Esophagus squamous epithelium (tissue), 5 donors: ENCODE measurements around the gene SECTM1. TPM values are rescaled to one million over a fixed set of nuclear protein-coding genes. Genes with fewer than 3 reads are reported as not detected.
"Not testable (repeated sequence)": the region's sequence is repeated elsewhere in the genome, so short reads cannot be mapped to it uniquely, and the experiment has no call there.

ENCODE experiments used
- DNase-seq: peaks from one replicate; lab custom pipeline; 2025; lab: John Stamatoyannopoulos, UW
- H3K27ac ChIP-seq, 4 donors: fragments of 200-600 bp; sonication (generic); one replicate each; pipeline ENCODE4 v1.5.1; 2016 to 2019; ENCODE audit warnings: mild to moderate bottlenecking in 1 of 4
- H3K27me3 ChIP-seq, 4 donors: fragments of 200-600 bp; sonication (generic); 1 replicate in 3 of 4; 2 replicates in 1 of 4; pipeline versions ENCODE4 v1.5.1 to v1.6.0; 2017 to 2021; ENCODE audit warnings: antibody characterized with exemption in 1 of 4
- H3K36me3 ChIP-seq, 3 donors: fragments of 200-600 bp; sonication (generic); one replicate each; pipeline ENCODE4 v1.5.1; 2016 to 2019
- H3K4me1 ChIP-seq, 3 donors: fragments of 200-600 bp; sonication (generic); one replicate each; pipeline ENCODE4 v1.5.1; 2017 to 2019
- H3K4me3 ChIP-seq, 4 donors: fragments of 200-600 bp; sonication (generic); 1 replicate in 3 of 4; 2 replicates in 1 of 4; pipeline ENCODE4 v1.5.1; 2016 to 2019; ENCODE audit warnings: mild to moderate bottlenecking in 2 of 4, moderate library complexity in 1 of 4
- H3K9me3 ChIP-seq, 3 donors: fragments of 200-600 bp; sonication (generic); one replicate each; pipeline ENCODE4 v1.5.1; 2016 to 2019
- CTCF ChIP-seq, 6 experiments: fragments of 450-650 bp in 4 of 6; fragments of 200-600 bp in 2 of 6; sonication (generic) in 2 of 6; IDR thresholded peaks; one replicate each; pipeline ENCODE4 v1.5.1; 2016 to 2019; ENCODE audit warnings: antibody characterized with exemption in 6 of 6, mild to moderate bottlenecking in 4 of 6, moderate library complexity in 4 of 6
- POLR2A ChIP-seq, 4 donors: fragments of 450-650 bp; IDR thresholded peaks; one replicate each; pipeline ENCODE4 v1.6.1; 2017; ENCODE audit warnings: antibody characterized with exemption in 4 of 4, mild to moderate bottlenecking in 4 of 4, moderate library complexity in 3 of 4
- WGBS, 2 donors: methylation state at CpG; one replicate each; pipeline ENCODE4 v1.1.5; 2018; 5-methylcytosine and 5-hydroxymethylcytosine counted together
- intact Hi-C: fragments of 100-400 bp; cut with DNase I; formaldehyde crosslinking; loops from one replicate; pipeline ENCODE4 v1.15.0; 2022
- total RNA-seq, 4 donors: library from RNA; depleted of rRNA; stranded (reverse); fragments of >200 nt; gene quantifications; one replicate each; pipeline ENCODE4 v1.1.0, GENCODE V29; 2016
- donor health status: DM: yes; HTN: yes; CAD: no.

The SECTM1 gene
- total RNA-seq, 4 donors from 2014 or later, result 4.3 to 19.5 (median 6.5) TPM

- 0% methylated on average over 3 of the region's 79 CpGs; no CpG with 5 or more reads in 1 of the 2 donors for WGBS, 2 donors
- no peak for DNase-seq
- Histone ChIP-seq H3K9me3 (no peaks in the 10 kb centered on the region), H3K4me1 (peaks cover 15 to 33% (median 21%) of the 10 kb centered on the region in 3 donors), H3K36me3 (no peaks in the 10 kb centered on the region), H3K27me3 (peaks cover 20 to 96% (median 26%) of the 10 kb centered on the region in 4 donors), H3K4me3 (no peak overlapping the region), H3K27ac (no peak overlapping the region)
- intact Hi-C loops, result no loop called here
- TF ChIP-seq POLR2A (IDR thresholded peaks at IDR 0.05), result no peak
- no peak for TF ChIP-seq CTCF (IDR thresholded peaks at IDR 0.05)
Observed at GRCh38 chr17:82374626-82375331, 41.2 kb upstream of the SECTM1 start.

GRCh38 chr17:82373731-82374625 lies 40.4 kb upstream of the SECTM1 start:
- 77 to 90% methylated on average over 2 to 21 of the region's 37 CpGs for WGBS, 2 donors
- Histone ChIP-seq H3K27me3 (peaks cover 20 to 96% (median 32%) of the 10 kb centered on the region in 4 donors), H3K36me3 (no peaks in the 10 kb centered on the region), H3K4me1 (peaks cover 15 to 33% (median 21%) of the 10 kb centered on the region in 3 donors), H3K4me3 (no peak overlapping the region), H3K27ac (no peak overlapping the region), H3K9me3 (no peaks in the 10 kb centered on the region)
- intact Hi-C loops, result no loop called here
- DNase-seq, result no peak
- no peak for TF ChIP-seq CTCF (IDR thresholded peaks at IDR 0.05)
- TF ChIP-seq POLR2A (IDR thresholded peaks at IDR 0.05), result no peak

GRCh38 chr17:82373072-82373452 lies 39.5 kb upstream of the SECTM1 start:
- not testable (repeated sequence) for H3K36me3 ChIP-seq
- 75 to 83% methylated on average over 9 to 10 of the region's 10 CpGs for WGBS, 2 donors

GRCh38 chr17:82372249-82373071 lies 38.9 kb upstream of the SECTM1 start:
- TF ChIP-seq POLR2A (IDR thresholded peaks at IDR 0.05), result no peak
- no peak for TF ChIP-seq CTCF (IDR thresholded peaks at IDR 0.05)
- WGBS, 2 donors, result 64 to 65% methylated on average over 12 to 21 of the region's 41 CpGs
- Histone ChIP-seq H3K27me3 (peaks cover 20 to 96% (median 32%) of the 10 kb centered on the region in 4 donors), H3K36me3 (no peaks in the 10 kb centered on the region), H3K4me1 (peaks cover 15 to 33% (median 21%) of the 10 kb centered on the region in 3 donors), H3K9me3 (no peaks in the 10 kb centered on the region), H3K27ac (no peak overlapping the region), H3K4me3 (peak overlapping the region in 1 of 4 donors; percentile 61)
- no peak for DNase-seq
- intact Hi-C loops, result no loop called here

More at GRCh38 chr17:82373072-82373452, 39.5 kb upstream of the SECTM1 start:
- Histone ChIP-seq H3K4me1 (peaks cover 15 to 33% (median 21%) of the 10 kb centered on the region in 3 donors), H3K27me3 (peaks cover 20 to 96% (median 32%) of the 10 kb centered on the region in 4 donors)
- intact Hi-C loops, DNase-seq, H3K27ac ChIP-seq, H3K4me3 ChIP-seq, H3K9me3 ChIP-seq: not testable (repeated sequence)
